ENCODE measurements around the gene CCDC78. TPM values are rescaled to one million over a fixed set of nuclear protein-coding genes. Genes with fewer than 3 reads are reported as not detected.

The CCDC78 gene
- total RNA-seq, 1 donor from 2014 or later: 0.78 TPM

GRCh38 chr16:678858-679813 is 47.1 kb downstream of the CCDC78 start:
- intact Hi-C loops (cut with DNase I): no loop called here
- no peak for TF ChIP-seq CTCF (IDR thresholded peaks at IDR 0.05)
- H3K4me3 ChIP-seq: peak overlapping the region; percentile 70
- peak; percentile 13 for ATAC-seq
- peaks cover 31% of the 10 kb centered on the region for H3K4me1 ChIP-seq
- DNase-seq: peak; percentile 86
- no peaks in the 10 kb centered on the region for H3K27me3 ChIP-seq
- H3K9me3 ChIP-seq: no peaks in the 10 kb centered on the region
- peak overlapping the region; percentile 77 for H3K27ac ChIP-seq
- H3K36me3 ChIP-seq: peaks cover 17% of the 10 kb centered on the region

- intact Hi-C loops (cut with DNase I): no loop called here
- TF ChIP-seq CTCF (IDR thresholded peaks at IDR 0.05): no peak
- peaks cover 20% of the 10 kb centered on the region for H3K36me3 ChIP-seq
- H3K27me3 ChIP-seq: no peaks in the 10 kb centered on the region
- H3K4me1 ChIP-seq: peaks cover 27% of the 10 kb centered on the region
- H3K4me3 ChIP-seq: no peak overlapping the region
- DNase-seq: no peak
- ATAC-seq: no peak
- H3K9me3 ChIP-seq: no peaks in the 10 kb centered on the region
- no peak overlapping the region for H3K27ac ChIP-seq
These were observed 47.9 kb downstream of the CCDC78 start for GRCh38 chr16:678209-678857.

- no peak for TF ChIP-seq CTCF (IDR thresholded peaks at IDR 0.05)
- no peak overlapping the region for H3K4me3 ChIP-seq
- intact Hi-C loops (cut with DNase I): no loop called here
- H3K27ac ChIP-seq: no peak overlapping the region
- no peaks in the 10 kb centered on the region for H3K27me3 ChIP-seq
- ATAC-seq (no peak), DNase-seq (no peak)
- H3K36me3 ChIP-seq: peaks cover 22% of the 10 kb centered on the region
- H3K4me1 ChIP-seq: peaks cover 23% of the 10 kb centered on the region
- no peaks in the 10 kb centered on the region for H3K9me3 ChIP-seq
These were observed 48.7 kb downstream of the CCDC78 start for GRCh38 chr16:677316-678190.

GRCh38 chr16:676913-677312 is 49.3 kb downstream of the CCDC78 start:
- ATAC-seq: no peak
- no peak for TF ChIP-seq CTCF (IDR thresholded peaks at IDR 0.05)
- H3K4me3 ChIP-seq: no peak overlapping the region
- H3K27ac ChIP-seq: no peak overlapping the region
- H3K27me3 ChIP-seq: no peaks in the 10 kb centered on the region
- intact Hi-C loops (cut with DNase I): no loop called here
- H3K4me1 ChIP-seq: peaks cover 22% of the 10 kb centered on the region
- peak; percentile 87 for DNase-seq
- no peaks in the 10 kb centered on the region for H3K9me3 ChIP-seq
- peaks cover 22% of the 10 kb centered on the region for H3K36me3 ChIP-seq

GRCh38 chr16:676565-676902 is 49.7 kb downstream of the CCDC78 start:
- DNase-seq (no peak), ATAC-seq (no peak)
- Histone ChIP-seq H3K9me3 (no peaks in the 10 kb centered on the region), H3K36me3 (peaks cover 22% of the 10 kb centered on the region), H3K27ac (no peak overlapping the region), H3K27me3 (no peaks in the 10 kb centered on the region), H3K4me1 (peaks cover 18% of the 10 kb centered on the region), H3K4me3 (no peak overlapping the region)
- intact Hi-C loops (cut with DNase I): no loop called here
- TF ChIP-seq CTCF (IDR thresholded peaks at IDR 0.05): no peak

Measured in upper lobe of right lung (tissue), 1 donor.